ENCODE data around the gene CASKIN2.
A peak's percentile ranks its signal among the peaks of the same experiment; 100 is the strongest.
"Not testable (repeated sequence)": the region's sequence is repeated elsewhere in the genome, so short reads cannot be mapped to it uniquely, and the experiment has no call there.

CASKIN2 gene

GRCh38 chr17:75459590-75460267, 55.6 kb downstream of the CASKIN2 start:
- no peak for DNase-seq (ENCODE audit: insufficient read length, low spot score)

GRCh38 chr17:75459246-75459589, 56.1 kb downstream of the CASKIN2 start:
- FAIRE-seq = no peak
- TF ChIP-seq PAX5 (IDR thresholded peaks at IDR 0.05; ENCODE audit: insufficient read depth, low read length, severe bottlenecking) (no peak), TAF1 (IDR thresholded peaks at IDR 0.05; ENCODE audit: low read depth, low read length) (no peak), POU2F2 (IDR thresholded peaks at IDR 0.05; ENCODE audit: low read depth, low read length) (no peak), POLR2AphosphoS5 (IDR thresholded peaks at IDR 0.05; ENCODE audit: low read depth, low read length) (no peak), SPI1 (IDR thresholded peaks at IDR 0.05; ENCODE audit: low read depth, low read length) (no peak), POLR2A (IDR thresholded peaks at IDR 0.05; ENCODE audit: low read depth, low read length) (no peak)
- no peak for DNase-seq (ENCODE audit: insufficient read length, low spot score)

More at GRCh38 chr17:75459590-75460267, 55.6 kb downstream of the CASKIN2 start:
- peak; percentile 48 for FAIRE-seq
- TF ChIP-seq TAF1 (IDR thresholded peaks at IDR 0.05; ENCODE audit: low read depth, low read length) (no peak), SPI1 (IDR thresholded peaks at IDR 0.05; ENCODE audit: low read depth, low read length) (no peak), POLR2AphosphoS5 (IDR thresholded peaks at IDR 0.05; ENCODE audit: low read depth, low read length) (no peak), POU2F2 (IDR thresholded peaks at IDR 0.05; ENCODE audit: low read depth, low read length) (no peak), POLR2A (IDR thresholded peaks at IDR 0.05; ENCODE audit: low read depth, low read length) (no peak), PAX5 (IDR thresholded peaks at IDR 0.05; ENCODE audit: insufficient read depth, low read length, severe bottlenecking) (no peak)

GRCh38 chr17:75457047-75457654, 58.2 kb downstream of the CASKIN2 start:
- DNase-seq (ENCODE audit: insufficient read length, low spot score) = no peak
- TF ChIP-seq SPI1 (IDR thresholded peaks at IDR 0.05; ENCODE audit: low read depth, low read length) = no peak
- TF ChIP-seq TAF1 (IDR thresholded peaks at IDR 0.05; ENCODE audit: low read depth, low read length) = no peak
- TF ChIP-seq POLR2AphosphoS5 (IDR thresholded peaks at IDR 0.05; ENCODE audit: low read depth, low read length) = no peak
- TF ChIP-seq POLR2A (IDR thresholded peaks at IDR 0.05; ENCODE audit: low read depth, low read length) = no peak
- no peak for FAIRE-seq

- no peak for TF ChIP-seq PAX5 (IDR thresholded peaks at IDR 0.05; ENCODE audit: insufficient read depth, low read length, severe bottlenecking)
- TF ChIP-seq TAF1 (IDR thresholded peaks at IDR 0.05; ENCODE audit: low read depth, low read length) = peak; percentile 87
- TF ChIP-seq POU2F2 (IDR thresholded peaks at IDR 0.05; ENCODE audit: low read depth, low read length) = no peak
- TF ChIP-seq SPI1 (IDR thresholded peaks at IDR 0.05; ENCODE audit: low read depth, low read length) = no peak
- 0 out of 2 replicates have a peak, but pooled peaks have one; percentile 42 for TF ChIP-seq POLR2AphosphoS5 (IDR thresholded peaks at IDR 0.05; ENCODE audit: low read depth, low read length)
- peak; percentile 73; the same call in 1 of the 2 replicates for TF ChIP-seq POLR2A (IDR thresholded peaks at IDR 0.05; ENCODE audit: low read depth, low read length)
- FAIRE-seq (peak; percentile 87), DNase-seq (ENCODE audit: insufficient read length, low spot score) (peak; percentile 80)
Observed at GRCh38 chr17:75456417-75457046, 58.8 kb downstream of the CASKIN2 start, which contains the start of gene TMEM94. TSS of gene TMEM94 (plus strand) at chr17:75456635. CDS start at chr17:75471906, 15,271 bp downstream.

GRCh38 chr17:75456039-75456416, 59.3 kb downstream of the CASKIN2 start:
- DNase-seq (ENCODE audit: insufficient read length, low spot score) (no peak), FAIRE-seq (no peak)

GRCh38 chr17:75454672-75455071, 60.7 kb downstream of the CASKIN2 start:
- not testable (repeated sequence) for DNase-seq (ENCODE audit: insufficient read length, low spot score); FAIRE-seq

More at GRCh38 chr17:75456039-75456416, 59.3 kb downstream of the CASKIN2 start:
- TF ChIP-seq TAF1 (IDR thresholded peaks at IDR 0.05; ENCODE audit: low read depth, low read length) = no peak
- no peak for TF ChIP-seq POU2F2 (IDR thresholded peaks at IDR 0.05; ENCODE audit: low read depth, low read length)
- TF ChIP-seq PAX5 (IDR thresholded peaks at IDR 0.05; ENCODE audit: insufficient read depth, low read length, severe bottlenecking) = no peak
- no peak; the same call in 1 of the 2 replicates for TF ChIP-seq POLR2A (IDR thresholded peaks at IDR 0.05; ENCODE audit: low read depth, low read length)
- no peak for TF ChIP-seq SPI1 (IDR thresholded peaks at IDR 0.05; ENCODE audit: low read depth, low read length)
- no peak for TF ChIP-seq POLR2AphosphoS5 (IDR thresholded peaks at IDR 0.05; ENCODE audit: low read depth, low read length)

- TF ChIP-seq PAX5 (IDR thresholded peaks at IDR 0.05; ENCODE audit: insufficient read depth, low read length, severe bottlenecking) (peak; percentile 87), SPI1 (IDR thresholded peaks at IDR 0.05; ENCODE audit: low read depth, low read length) (peak; percentile 84), POU2F2 (IDR thresholded peaks at IDR 0.05; ENCODE audit: low read depth, low read length) (peak; percentile 60; the same call in 1 of the 2 replicates), POLR2AphosphoS5 (IDR thresholded peaks at IDR 0.05; ENCODE audit: low read depth, low read length) (no peak)
- FAIRE-seq = peak; percentile 45
- DNase-seq (ENCODE audit: insufficient read length, low spot score) = no peak
Observed at GRCh38 chr17:75454193-75454592, 61.1 kb downstream of the CASKIN2 start.

- TF ChIP-seq SPI1 (IDR thresholded peaks at IDR 0.05; ENCODE audit: low read depth, low read length) (no peak), TAF1 (IDR thresholded peaks at IDR 0.05; ENCODE audit: low read depth, low read length) (no peak), PAX5 (IDR thresholded peaks at IDR 0.05; ENCODE audit: insufficient read depth, low read length, severe bottlenecking) (no peak), POU2F2 (IDR thresholded peaks at IDR 0.05; ENCODE audit: low read depth, low read length) (no peak), POLR2AphosphoS5 (IDR thresholded peaks at IDR 0.05; ENCODE audit: low read depth, low read length) (no peak), POLR2A (IDR thresholded peaks at IDR 0.05; ENCODE audit: low read depth, low read length) (no peak)
- DNase-seq (ENCODE audit: insufficient read length, low spot score) = no peak
- FAIRE-seq = no peak
Observed at GRCh38 chr17:75450270-75450669, 65.1 kb downstream of the CASKIN2 start.

Measured in GM12891 (cell line).